Cerebellar cortex (tissue), 1 donor: Measurements from ENCODE around the gene PTS.
"Not testable (repeated sequence)": the region's sequence is repeated elsewhere in the genome, so short reads cannot be mapped to it uniquely, and the experiment has no call there.

Experiments used
- DNase-seq: peaks from one replicate; pipeline ENCODE4 v3.0.0-alpha.2; 2015; ENCODE audit warnings: low spot score

The PTS gene

DNA sequence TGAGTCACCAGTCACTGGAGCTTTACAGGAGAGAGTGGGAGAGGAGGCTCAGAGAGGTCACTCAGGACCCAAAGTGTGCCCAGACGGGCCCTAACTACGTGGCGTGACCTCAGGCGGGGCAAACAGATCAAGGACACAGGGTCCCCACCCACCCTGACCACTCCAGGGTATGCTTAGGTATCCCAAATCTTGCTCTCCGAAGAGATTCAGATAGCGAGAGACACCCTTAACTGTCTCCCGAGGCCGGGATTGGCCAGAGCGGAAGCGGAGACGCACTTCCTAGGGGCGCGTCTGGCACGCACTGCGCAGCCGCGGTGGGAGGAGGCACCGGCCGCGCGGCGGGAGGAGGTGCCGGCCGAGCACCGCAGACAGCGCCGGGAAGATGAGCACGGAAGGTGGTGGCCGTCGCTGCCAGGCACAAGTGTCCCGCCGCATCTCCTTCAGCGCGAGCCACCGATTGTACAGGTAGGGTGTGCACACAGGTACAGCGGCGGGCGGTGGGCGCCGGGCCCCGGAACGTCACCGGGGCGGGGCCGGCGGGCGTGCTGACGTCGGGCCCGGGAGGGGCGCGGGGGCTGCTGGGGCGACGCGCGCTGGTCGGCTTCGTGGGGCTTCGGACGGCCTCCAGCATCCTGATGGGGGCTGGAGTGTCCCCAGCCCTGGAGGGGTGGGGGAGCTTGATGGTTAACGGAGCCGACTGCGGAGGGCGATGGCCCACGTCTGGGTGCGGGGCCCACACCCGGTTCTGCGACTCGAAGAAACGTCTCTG lies at the start of gene PTS:
Gene PTS, plus strand, starts transcription at position 367 of the 769 bp plus-strand sequence. Its CDS starts 16 bp downstream, at position 383.
- peak; percentile 88 for DNase-seq

DNA sequence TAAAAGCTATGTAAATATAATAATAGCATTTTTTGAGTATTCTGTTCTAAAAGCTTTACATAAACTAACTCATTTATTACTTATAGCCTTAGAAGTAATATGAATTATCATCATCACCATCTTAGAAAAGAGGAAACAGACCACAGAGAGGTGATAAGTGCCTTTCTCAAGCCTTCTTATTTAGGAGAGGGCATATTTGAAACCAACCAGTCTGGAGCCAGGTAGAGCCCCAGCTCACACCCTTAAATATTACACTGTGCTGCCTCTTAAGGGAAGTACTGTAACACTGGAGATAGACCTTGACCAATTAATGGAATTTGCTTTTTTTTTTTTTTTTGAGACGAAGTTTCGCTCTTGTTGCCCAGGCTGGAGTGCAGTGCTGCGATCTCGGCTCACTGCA lies 48.6 kb upstream of the PTS start:
- no peak for DNase-seq

DNA sequence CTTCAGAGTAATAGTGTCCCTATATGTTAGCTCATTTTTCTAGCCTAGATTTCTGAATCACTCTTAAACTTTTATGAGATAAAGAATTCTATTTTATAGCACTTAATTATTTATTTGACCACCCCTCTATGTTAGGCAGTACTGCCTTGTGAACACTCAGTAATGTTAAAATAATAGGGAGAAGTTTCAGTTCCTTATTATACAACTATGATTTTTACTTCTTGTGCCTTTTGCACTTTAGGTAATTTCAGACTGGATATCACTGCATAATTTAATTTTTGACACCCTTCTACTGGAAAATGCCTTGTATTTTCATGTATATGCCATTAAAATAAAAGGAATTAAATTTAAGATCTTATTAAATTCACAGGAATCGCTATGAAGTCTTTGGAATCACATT lies 47.8 kb upstream of the PTS start:
- no peak for DNase-seq

DNA sequence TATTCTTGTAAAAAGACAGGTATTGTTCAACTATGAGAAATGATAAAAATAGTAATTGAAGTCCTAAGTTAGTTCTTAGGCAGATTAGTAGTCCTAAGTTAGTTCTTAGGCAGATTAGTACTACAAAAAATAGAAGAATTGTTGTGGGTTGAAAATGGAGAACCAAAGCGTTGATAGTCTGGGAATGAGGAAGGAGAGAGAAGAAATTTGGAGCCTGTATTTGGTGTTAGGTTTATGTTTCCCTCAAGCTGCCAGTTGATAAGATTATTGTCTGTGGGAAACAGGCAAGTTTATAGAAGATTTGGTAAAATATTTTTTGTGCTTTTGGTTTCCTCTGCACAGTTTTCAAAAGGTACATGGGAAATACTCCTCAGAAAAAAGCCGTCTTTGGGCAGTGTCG lies 47.3 kb upstream of the PTS start:
- DNase-seq = no peak

DNA sequence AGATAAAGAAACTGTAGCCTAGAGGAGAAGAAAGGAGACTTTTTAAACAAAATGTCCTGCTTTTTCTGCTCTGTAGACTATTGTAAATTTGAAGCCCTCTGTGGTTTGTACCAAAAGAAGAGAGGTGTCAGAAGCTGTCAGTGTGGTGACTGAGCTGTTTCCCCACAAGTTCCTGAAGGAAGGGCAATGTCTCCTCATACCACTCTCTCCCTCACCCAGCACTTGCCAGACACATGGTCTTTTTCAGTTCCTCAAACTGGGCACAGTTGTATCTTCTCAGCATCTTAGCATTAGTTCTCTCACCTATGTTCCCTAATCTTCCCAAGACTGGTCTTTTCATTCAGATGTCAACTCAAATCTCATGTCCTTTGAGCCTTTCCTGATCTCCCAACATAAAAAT lies 46.6 kb upstream of the PTS start:
- DNase-seq = no peak

DNA sequence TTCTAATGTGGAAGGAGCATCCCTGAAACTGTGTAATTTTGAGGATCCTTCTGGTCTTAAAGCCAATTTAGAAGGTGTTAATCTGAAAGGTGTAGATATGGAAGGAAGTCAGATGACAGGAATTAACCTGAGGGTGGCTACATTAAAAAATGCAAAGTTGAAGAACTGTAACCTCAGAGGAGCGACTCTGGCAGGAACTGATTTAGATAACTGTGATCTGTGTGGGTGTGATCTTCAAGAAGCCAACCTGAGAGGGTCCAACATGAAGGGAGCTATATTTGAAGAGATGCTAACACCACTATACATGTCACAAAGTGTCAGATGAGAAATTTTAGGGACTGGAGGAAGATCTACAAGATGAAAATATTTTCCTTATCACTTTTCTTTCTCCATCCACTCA lies 43.4 kb upstream of the PTS start:
- no peak for DNase-seq

DNA sequence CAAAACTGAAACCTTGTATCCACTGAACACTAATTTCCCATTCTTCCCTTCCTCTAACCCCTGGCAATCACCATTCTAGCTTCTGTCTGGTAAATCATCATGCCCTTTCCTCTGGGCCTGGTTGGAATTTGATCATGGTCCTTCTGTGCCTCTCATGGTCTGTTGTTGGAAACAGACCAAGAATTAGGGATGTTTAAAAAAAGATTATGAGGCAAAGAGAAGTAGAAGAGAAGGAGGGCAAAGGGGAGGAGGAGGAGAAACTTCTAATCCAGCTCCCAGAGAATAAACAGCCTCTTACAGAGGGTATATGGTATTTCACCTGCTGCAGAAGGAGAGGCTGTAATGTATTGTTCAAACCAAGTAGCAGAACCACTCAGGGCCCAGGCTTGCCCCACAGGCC lies 40.3 kb upstream of the PTS start:
- DNase-seq = no peak

DNA sequence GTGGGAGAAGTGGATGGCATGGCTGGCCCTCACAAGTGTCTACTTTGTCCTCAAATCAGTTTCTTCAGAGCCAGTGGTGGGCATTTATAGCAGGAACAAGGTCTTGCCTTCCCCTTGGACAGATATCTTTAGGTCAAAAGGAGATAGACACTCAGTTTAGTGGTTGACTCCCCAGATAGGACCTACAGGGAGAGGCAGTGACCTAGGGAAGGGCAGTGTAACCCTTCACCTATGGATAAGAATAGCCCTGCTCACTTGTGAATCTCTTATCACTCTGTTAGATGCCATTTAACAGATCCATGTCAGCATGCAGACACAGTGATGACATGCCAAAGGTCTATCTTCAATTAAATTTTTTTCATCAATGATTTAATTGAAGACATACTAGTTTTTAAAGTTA lies 39.9 kb upstream of the PTS start:
- DNase-seq = no peak

DNA sequence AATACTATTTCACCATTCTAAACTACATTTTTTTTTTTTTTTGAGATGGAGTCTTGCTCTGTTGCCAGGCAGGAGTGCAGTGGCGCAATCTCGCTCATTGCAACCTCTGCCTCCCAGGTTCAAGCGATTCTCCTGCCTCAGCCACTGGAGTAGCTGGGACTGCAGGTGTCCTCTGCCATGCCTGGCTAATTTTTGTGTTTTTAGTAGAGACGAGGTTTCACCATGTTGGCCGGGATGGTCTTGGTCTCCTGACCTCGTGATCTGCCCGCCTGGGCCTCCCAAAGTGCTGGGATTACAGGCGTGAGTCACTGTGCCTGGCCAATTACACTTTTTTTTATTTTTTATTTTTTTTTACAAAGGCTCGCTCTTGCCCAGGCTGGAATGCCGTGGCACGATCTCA lies 31.1 kb upstream of the PTS start:
- DNase-seq = not testable (repeated sequence)

DNA sequence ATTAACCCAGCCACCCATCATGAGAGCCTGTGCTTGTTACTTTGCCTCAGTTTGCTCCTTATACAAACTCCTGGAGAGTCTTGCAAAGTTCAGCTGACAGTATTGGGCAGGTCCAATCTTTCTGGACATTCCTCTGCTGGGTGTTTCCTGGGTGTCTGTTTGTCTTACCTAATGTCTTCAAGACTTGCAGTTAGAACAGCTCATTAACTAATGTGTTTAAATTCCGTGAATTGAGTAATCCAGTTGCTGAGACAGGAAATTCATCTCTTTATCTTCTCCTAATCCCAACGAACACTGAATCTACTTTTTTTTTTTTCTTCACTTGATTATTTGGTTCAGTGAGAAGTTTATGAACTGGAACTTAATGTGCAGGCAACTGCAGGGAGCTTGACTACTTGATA lies 30.3 kb upstream of the PTS start:
- no peak for DNase-seq

DNA sequence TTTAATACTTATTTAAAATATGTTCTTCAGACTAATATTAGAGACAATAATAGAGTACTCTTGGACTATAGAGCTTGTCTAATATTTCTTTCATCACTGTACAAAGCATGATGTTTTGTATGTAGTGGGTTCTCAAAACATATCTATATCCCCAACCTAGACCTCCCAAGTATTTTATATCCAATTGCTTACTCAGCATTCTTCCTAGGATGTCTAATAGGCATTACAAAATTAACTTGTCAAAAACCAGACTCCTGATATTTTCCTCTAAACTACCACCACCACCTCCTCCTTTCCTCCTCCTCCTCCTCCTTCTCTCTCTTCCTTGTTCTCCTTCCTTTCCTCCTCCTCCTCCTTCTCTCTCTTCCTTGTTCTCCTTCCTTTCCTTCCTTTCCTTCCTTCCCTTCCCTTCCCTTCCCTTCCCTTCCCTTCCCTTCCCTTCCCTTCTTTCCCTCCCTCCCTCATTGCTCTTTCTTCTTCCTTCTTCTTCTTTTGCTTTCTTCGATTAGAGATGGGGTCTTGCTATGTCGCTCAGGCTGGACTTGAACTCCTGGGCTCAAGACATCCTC lies 29.6 kb upstream of the PTS start:
- DNase-seq = no peak

DNA sequence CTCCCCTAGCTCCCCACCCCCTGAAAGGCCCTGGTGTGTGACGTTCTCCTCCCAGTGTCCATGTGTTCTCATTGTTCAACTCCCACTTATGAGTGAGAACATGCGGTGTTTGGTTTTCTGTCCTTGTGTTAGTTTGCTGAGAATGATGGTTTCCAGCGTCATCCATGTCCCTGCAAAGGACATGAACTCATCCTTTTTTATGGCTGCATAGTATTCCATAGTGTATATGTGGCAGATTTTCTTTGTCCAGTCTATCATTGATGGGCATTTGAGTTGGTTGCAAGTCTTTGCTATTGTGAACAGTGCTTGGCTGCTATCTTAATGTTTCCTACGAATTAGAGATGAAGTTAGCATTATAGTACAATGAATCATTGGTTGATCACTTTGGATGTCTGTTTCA lies 27.1 kb upstream of the PTS start:
- DNase-seq = not testable (repeated sequence)

DNA sequence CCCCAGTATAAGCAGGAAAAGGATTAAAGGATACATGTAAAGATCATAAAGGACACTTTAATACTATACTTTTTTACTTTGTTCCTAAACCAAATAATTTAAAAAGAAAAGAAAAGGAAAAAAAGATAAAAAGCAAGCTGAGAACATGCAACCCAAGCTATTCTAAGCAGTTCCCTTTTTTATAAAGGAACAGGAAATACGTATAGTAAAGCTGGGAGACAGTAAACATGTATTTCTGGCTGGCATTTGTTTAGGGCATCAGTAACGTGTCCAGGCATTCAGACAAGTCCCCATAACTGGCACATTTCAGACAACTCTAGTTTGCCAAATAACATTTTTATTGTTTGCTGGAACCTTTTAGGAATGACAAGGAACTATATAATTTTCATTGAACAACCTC lies 26.0 kb upstream of the PTS start:
- no peak for DNase-seq

DNA sequence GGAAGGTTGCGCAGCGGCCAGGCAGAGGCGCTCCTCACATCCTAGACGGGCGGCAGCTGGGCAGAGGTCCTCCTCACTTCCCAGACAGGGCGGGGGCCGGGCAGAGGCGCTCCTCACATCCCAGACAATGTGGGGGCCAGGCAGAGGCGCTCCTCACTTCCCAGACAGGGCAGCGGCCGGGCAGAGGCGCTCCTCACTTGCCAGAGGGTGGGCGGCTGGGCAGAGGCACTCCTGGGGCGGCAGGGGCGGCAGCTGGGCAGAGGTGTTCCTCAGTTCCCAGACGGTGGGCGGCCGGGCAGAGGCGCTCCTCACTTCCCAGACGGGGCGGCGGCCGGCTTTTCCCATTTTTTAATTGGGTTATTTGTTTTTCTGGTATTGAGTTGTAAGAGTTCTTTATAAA lies 20.2 kb upstream of the PTS start:
- no peak for DNase-seq

DNA sequence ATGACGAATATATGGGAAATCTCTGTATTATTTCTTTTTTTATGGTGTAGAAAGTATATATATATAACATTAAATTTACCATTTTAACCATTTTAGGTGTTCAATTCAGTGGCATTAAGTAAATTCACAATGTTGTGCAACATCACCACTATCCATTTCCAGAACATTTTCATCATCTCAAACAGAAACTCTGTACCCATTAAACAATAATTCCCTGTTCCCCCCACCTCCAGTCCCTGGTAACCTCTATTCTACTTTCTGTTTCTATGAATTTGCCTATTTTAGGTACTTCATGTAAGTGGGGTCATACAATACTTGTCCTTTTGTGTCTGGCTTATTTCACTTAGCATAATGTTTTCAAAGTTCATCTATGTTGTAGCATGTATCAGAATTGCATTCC lies 15.3 kb upstream of the PTS start:
- DNase-seq = no peak

DNA sequence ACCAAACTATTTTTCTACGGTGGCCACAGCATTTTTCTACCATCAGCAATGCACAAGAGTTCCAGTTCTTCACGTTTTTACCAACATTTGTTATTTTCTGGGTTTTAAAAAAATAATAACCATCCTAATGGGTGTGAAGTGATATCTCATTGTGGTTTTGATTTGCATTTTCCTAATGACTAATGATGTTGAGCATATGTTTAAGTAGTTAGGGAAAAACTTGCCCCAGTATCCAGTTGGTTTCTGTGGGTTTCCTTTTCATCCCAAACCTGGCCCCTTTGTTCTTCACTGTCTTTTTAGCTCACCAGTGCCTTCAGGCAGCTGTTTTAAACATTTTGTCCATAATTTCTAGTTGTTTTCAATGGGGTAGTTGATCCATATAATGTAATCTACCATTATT lies 14.7 kb upstream of the PTS start:
- DNase-seq = no peak

DNA sequence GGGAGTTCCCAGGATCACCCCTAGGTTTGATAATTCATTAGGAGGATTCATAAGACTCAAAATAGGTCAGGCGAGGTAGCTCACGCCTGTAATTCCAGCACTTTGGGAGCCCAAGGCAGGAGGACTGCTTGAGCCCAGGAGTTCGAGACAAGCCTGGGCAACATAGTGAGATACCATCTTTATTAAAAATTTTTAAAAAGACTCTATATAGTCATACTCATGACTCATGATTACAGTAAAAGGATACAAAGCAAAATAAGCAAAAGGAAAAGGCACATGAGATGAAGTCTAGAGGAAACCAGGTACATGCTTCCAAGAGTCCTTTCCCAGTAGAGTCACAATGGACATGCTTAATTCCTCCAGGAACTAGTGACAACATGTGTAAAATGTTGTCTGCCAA lies 13.9 kb upstream of the PTS start:
- DNase-seq = no peak

DNA sequence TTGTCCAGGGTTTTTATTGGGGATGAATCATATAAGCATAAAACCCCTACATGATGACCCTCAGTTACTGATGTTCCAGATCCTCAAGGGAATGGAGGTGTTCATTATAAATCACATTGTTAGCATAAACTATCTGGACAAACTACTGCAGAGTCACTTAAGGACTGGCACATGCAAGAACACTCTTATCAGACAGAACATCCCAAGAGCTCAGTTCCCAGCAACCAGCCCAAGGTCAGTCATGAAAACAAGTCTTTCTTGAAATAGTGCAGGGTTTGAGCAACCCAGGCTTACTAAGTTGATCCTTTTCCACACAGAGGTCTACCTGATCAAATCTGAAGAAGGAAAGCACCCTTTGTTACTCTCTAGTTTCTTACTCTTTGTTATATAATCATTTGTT lies 13.5 kb upstream of the PTS start:
- DNase-seq = no peak

DNA sequence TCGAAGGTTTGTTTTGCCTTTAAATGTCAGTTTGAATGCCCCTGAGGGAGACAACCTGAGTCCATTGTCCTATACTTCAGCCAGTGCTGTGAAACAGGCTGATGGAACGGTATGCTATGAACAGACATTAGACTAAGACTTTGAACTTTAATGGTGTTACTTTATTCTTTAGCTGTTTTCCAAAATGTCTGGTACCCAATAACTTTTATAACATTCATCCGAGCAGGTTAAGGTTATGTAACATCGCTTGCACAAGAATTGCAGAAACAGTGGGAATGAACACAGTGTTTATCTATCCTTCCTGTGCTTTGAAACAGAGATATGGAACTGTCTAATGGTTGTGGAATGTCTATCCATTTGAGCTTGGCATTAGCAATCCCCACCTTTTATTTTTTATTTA lies 12.5 kb upstream of the PTS start:
- no peak for DNase-seq

DNA sequence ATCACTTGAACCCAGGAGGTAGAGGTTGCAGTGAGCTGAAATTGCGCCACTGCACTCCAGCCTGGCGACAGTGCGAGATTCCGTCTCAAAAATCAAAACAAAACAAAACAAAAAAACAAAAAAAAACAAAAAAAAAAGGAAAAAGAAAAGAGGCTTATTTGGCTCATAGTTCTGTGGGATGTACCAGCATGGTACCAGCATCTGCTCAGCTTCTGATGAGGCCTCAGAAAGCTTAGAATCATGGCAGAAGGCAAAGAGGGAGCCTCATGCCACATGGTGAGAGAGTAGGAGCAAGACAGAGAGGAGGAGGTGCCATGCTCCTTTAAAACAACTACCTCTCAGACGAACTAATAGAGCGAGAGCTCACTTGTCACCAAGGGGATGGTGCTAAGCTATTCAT lies 10.6 kb upstream of the PTS start:
- DNase-seq = no peak

DNA sequence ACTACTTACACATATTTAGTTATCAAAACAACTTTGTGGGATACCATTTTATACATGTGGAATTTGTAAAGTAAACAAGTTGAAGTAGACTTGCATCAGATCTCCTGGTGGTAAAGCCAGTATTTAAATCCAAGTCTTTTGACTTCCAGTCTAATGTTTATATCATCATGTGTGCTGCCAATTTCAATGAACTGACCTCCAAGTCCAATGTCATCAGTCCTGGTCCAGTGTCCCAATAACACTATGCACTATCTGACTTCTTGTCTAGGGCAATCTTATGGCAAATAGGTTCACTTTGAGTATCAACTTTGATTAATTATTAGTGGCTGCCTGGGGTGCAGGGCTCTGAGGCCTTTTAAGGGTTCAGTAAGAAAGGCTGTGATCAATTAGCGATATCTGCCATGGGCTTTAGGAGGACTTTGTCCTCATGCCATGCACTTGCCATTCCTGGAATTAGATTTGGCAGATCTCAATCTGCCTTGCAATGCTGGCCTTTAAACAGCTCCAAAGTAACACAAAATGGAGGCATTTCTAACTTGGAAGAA lies 9.6 kb upstream of the PTS start:
- no peak for DNase-seq

DNA sequence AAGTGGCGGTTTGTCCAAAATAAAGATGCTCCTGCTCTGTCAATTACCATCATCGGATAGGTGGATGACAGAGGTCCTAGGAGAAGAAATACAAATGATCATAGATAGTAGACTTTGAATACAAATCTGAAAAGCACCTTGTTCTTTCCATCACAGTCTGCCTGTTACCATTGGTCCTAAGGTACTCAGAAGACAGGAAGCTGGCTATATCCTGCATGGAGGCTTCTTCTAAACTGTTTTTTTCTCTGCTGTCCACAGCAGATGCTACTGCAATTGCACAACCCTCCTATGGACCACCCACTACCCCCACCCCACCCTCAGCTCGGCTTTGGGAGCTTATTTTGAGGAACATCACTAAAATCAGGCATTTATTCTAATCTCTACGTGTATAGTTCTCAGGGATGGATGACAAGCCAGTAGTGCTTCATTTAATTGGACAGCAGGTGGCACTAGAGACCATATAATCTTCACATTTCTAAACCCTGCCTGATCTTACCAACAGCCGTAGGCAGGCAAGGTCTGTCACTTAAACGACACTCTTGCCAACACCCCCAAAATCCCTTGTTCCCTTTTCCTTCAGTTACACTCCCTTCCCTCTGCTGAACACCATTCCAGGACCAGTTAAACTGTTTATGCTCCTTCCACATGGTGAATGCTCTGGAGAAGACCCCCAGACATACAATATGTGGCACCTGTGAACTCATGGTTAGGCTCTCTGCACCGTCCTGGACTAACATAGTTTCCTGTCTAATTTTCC lies 6.6 kb upstream of the PTS start:
- peak; percentile 92 for DNase-seq

DNA sequence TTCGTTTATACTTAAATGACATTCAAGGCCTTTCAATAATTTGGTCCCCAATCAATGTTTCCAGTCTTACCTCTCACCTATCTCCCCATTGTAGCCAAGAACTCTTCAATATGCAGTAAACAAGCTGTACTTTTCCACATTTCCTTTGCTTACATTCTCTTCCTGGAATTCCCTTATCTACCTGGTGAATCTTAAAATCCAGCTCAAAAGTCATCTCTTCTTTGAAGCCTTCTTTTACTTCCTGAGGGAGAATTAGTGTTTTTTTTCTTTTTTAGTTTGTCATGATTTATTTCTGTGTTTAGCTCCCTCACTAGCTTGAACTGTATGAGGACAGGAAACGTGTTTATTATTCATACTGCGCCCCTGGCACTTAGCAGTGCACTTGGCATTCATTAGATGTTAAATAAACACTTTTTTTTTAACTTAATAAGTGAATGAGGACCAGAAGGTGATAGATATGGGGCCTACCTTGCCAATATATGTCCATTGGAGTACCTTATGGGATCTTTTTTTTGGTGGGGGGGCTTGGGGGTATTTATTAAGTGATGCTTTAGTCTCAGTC lies 4.9 kb upstream of the PTS start:
- no peak for DNase-seq
